ENCODE data around the gene OSBPL7.
"Not testable (repeated sequence)": the region's sequence is repeated elsewhere in the genome, so short reads cannot be mapped to it uniquely, and the experiment has no call there.

Gene OSBPL7

GRCh38 chr17:47806026-47806912 lies 15.3 kb downstream of the OSBPL7 start:
- peak; percentile 41 for DNase-seq (ENCODE audit: low spot score)

GRCh38 chr17:47804461-47804860 lies 17.1 kb downstream of the OSBPL7 start:
- peak; percentile 40 for DNase-seq (ENCODE audit: low spot score)

- DNase-seq (ENCODE audit: low spot score) = peak; percentile 32
Observed at GRCh38 chr17:47803751-47804150, 17.8 kb downstream of the OSBPL7 start.

- DNase-seq (ENCODE audit: low spot score) = peak; percentile 38
Observed at GRCh38 chr17:47803201-47803600, 18.4 kb downstream of the OSBPL7 start.

GRCh38 chr17:47802341-47803022 lies 19.1 kb downstream of the OSBPL7 start:
- DNase-seq (ENCODE audit: low spot score) = peak; percentile 70

GRCh38 chr17:47801906-47802305 lies 19.7 kb downstream of the OSBPL7 start:
- peak; percentile 32 for DNase-seq (ENCODE audit: low spot score)

- DNase-seq (ENCODE audit: low spot score) = peak; percentile 43
Observed at GRCh38 chr17:47801176-47801765, 20.3 kb downstream of the OSBPL7 start.

GRCh38 chr17:47800686-47801085 lies 20.9 kb downstream of the OSBPL7 start:
- peak; percentile 42 for DNase-seq (ENCODE audit: low spot score)

GRCh38 chr17:47797797-47798196 lies 23.8 kb downstream of the OSBPL7 start:
- DNase-seq (ENCODE audit: low spot score) = peak; percentile 38

GRCh38 chr17:47792979-47793378 lies 28.6 kb downstream of the OSBPL7 start:
- no peak for DNase-seq (ENCODE audit: low spot score)

GRCh38 chr17:47792457-47792856 lies 29.1 kb downstream of the OSBPL7 start:
- DNase-seq (ENCODE audit: low spot score) = no peak

GRCh38 chr17:47791025-47791424 lies 30.6 kb downstream of the OSBPL7 start:
- DNase-seq (ENCODE audit: low spot score) = no peak

- DNase-seq (ENCODE audit: low spot score) = peak; percentile 85
Observed at GRCh38 chr17:47789611-47790561, 31.7 kb downstream of the OSBPL7 start.

- DNase-seq (ENCODE audit: low spot score) = peak; percentile 83
Observed at GRCh38 chr17:47785538-47786123, 36.0 kb downstream of the OSBPL7 start.

GRCh38 chr17:47781397-47781796 lies 40.2 kb downstream of the OSBPL7 start:
- DNase-seq (ENCODE audit: low spot score) = no peak

- no peak for DNase-seq (ENCODE audit: low spot score)
Observed at GRCh38 chr17:47778184-47778635, 43.4 kb downstream of the OSBPL7 start.

- DNase-seq (ENCODE audit: low spot score) = no peak
Observed at GRCh38 chr17:47776330-47777197, 45.0 kb downstream of the OSBPL7 start.

- no peak for DNase-seq (ENCODE audit: low spot score)
Observed at GRCh38 chr17:47774987-47775580, 46.5 kb downstream of the OSBPL7 start.

GRCh38 chr17:47774331-47774730 lies 47.3 kb downstream of the OSBPL7 start:
- DNase-seq (ENCODE audit: low spot score) = no peak

- not testable (repeated sequence) for DNase-seq (ENCODE audit: low spot score)
Observed at GRCh38 chr17:47773649-47774048, 47.9 kb downstream of the OSBPL7 start.

Data from ecto neural progenitor cell (in vitro differentiated cells).